HG02571 (cell line): ENCODE measurements around the gene MORC3.
"Not testable (repeated sequence)": the region's sequence is repeated elsewhere in the genome, so short reads cannot be mapped to it uniquely, and the experiment has no call there.

Experiments used
- ATAC-seq: cut with Tn5 transposase; IDR thresholded peaks from one replicate; pipeline ENCODE4 v1.9.1; 2021; ENCODE audit warnings: mild to moderate bottlenecking, moderate library complexity; ENCODE audit not compliant: unreplicated experiment

Gene MORC3

GRCh38 chr21:36321325-36322082 is 1.5 kb downstream of the MORC3 start:
- ATAC-seq, result no peak

- no peak for ATAC-seq
These were observed 2.1 kb downstream of the MORC3 start for GRCh38 chr21:36322083-36322424.

GRCh38 chr21:36323032-36323431 is 3.0 kb downstream of the MORC3 start:
- ATAC-seq, result no peak

GRCh38 chr21:36325373-36326010 is 5.5 kb downstream of the MORC3 start:
- no peak for ATAC-seq

- no peak for ATAC-seq
These were observed 10.9 kb downstream of the MORC3 start for GRCh38 chr21:36330904-36331303.

- ATAC-seq, result no peak
These were observed 17.1 kb downstream of the MORC3 start for GRCh38 chr21:36337099-36337509.

GRCh38 chr21:36338975-36339374 is 19.0 kb downstream of the MORC3 start:
- ATAC-seq, result no peak

- ATAC-seq, result not testable (repeated sequence)
These were observed 22.6 kb downstream of the MORC3 start for GRCh38 chr21:36342581-36342980.

- ATAC-seq, result no peak
These were observed 24.9 kb downstream of the MORC3 start for GRCh38 chr21:36344931-36345330.

- no peak for ATAC-seq
These were observed 27.4 kb downstream of the MORC3 start for GRCh38 chr21:36347278-36347961.

- no peak for ATAC-seq
These were observed 27.9 kb downstream of the MORC3 start for GRCh38 chr21:36347962-36348328.

GRCh38 chr21:36349315-36349714 is 29.3 kb downstream of the MORC3 start:
- no peak for ATAC-seq

- no peak for ATAC-seq
These were observed 30.4 kb downstream of the MORC3 start for GRCh38 chr21:36350282-36350910.

- no peak for ATAC-seq
These were observed 35.1 kb downstream of the MORC3 start for GRCh38 chr21:36354918-36355680.

GRCh38 chr21:36355868-36356267 is 35.9 kb downstream of the MORC3 start:
- no peak for ATAC-seq

GRCh38 chr21:36359185-36359584 is 39.2 kb downstream of the MORC3 start:
- no peak for ATAC-seq

GRCh38 chr21:36369064-36369685 is 49.2 kb downstream of the MORC3 start:
- no peak for ATAC-seq

GRCh38 chr21:36375994-36376393 is 56.0 kb downstream of the MORC3 start:
- no peak for ATAC-seq

GRCh38 chr21:36377391-36377842 is 57.4 kb downstream of the MORC3 start:
- no peak for ATAC-seq

GRCh38 chr21:36379251-36379650 is 59.3 kb downstream of the MORC3 start:
- ATAC-seq, result no peak
